Neural progenitor cell (in vitro differentiated cells): ENCODE data around the gene CLCN4. TPM values are rescaled to one million over a fixed set of nuclear protein-coding genes. Genes with fewer than 3 reads are reported as not detected.

Experiments used
- DNase-seq: peaks from one replicate; pipeline ENCODE4 v3.0.0-alpha.2; 2016; ENCODE audit warnings: low spot score
- H2AFZ ChIP-seq: fragments of 200-600 bp; sonication (generic); replicated peaks from 2 replicates; pipeline ENCODE4 v1.6.1; 2016; ENCODE audit warnings: antibody characterized with exemption
- H3F3A ChIP-seq: fragments of 200-600 bp; sonication (generic); 2 replicates; pipeline ENCODE4 v1.6.1; 2016; ENCODE audit warnings: antibody characterized with exemption, low read depth
- H3K27ac ChIP-seq: fragments of 200-600 bp; sonication (generic); 2 replicates; pipeline ENCODE4 v1.5.1; 2016; ENCODE audit warnings: mild to moderate bottlenecking
- H3K27me3 ChIP-seq: fragments of 200-600 bp; sonication (generic); 2 replicates; pipeline ENCODE4 v1.6.1; 2016; ENCODE audit warnings: mild to moderate bottlenecking, moderate library complexity
- H3K36me3 ChIP-seq: fragments of 200-600 bp; sonication (generic); 2 replicates; pipeline ENCODE4 v1.5.1; 2016
- H3K4me1 ChIP-seq: fragments of 200-600 bp; sonication (generic); 2 replicates; pipeline ENCODE4 v1.6.1; 2016; ENCODE audit warnings: mixed run types
- H3K4me2 ChIP-seq: fragments of 200-600 bp; sonication (generic); 2 replicates; pipeline ENCODE4 v1.6.1; 2016
- H3K4me3 ChIP-seq: fragments of 200-600 bp; sonication (generic); 2 replicates; pipeline ENCODE4 v1.5.1; 2016
- H3K79me2 ChIP-seq: fragments of 200-600 bp; sonication (generic); 2 replicates; pipeline ENCODE4 v1.6.1; 2016; ENCODE audit warnings: low read depth
- H3K9ac ChIP-seq: fragments of 200-600 bp; sonication (generic); 2 replicates; pipeline ENCODE4 v1.6.1; 2016
- H3K9me3 ChIP-seq: fragments of 200-600 bp; sonication (generic); 2 replicates; pipeline ENCODE4 v1.5.1; 2016; ENCODE audit warnings: low read depth
- H4K20me1 ChIP-seq: fragments of 200-600 bp; sonication (generic); 2 replicates; pipeline ENCODE4 v1.6.1; 2016; ENCODE audit warnings: low read depth
- H3K27ac Mint-ChIP-seq: 3 replicates; pipeline ENCODE4 v1.8.0; 2021; ENCODE audit warnings: mixed read lengths
- H3K27me3 Mint-ChIP-seq: 2 replicates; pipeline ENCODE4 v1.8.0; 2022; ENCODE audit warnings: low read depth, mild to moderate bottlenecking, inconsistent platforms, moderate library complexity, mixed read lengths; ENCODE audit not compliant: insufficient read depth
- H3K36me3 Mint-ChIP-seq: 3 replicates; pipeline ENCODE4 v1.8.0; 2021; ENCODE audit warnings: mixed read lengths
- H3K4me1 Mint-ChIP-seq: 3 replicates; pipeline ENCODE4 v1.8.0; 2021; ENCODE audit warnings: mixed read lengths
- H3K4me3 Mint-ChIP-seq: 3 replicates; pipeline ENCODE4 v1.8.0; 2021; ENCODE audit warnings: mild to moderate bottlenecking, moderate library complexity, mixed read lengths
- H3K9me3 Mint-ChIP-seq: 3 replicates; pipeline ENCODE4 v1.8.0; 2020; ENCODE audit warnings: mixed read lengths
- CTCF ChIP-seq: fragments of 200-600 bp; sonication (generic); IDR thresholded peaks from 2 replicates; pipeline ENCODE4 v1.5.1; 2017; ENCODE audit warnings: antibody characterized with exemption, mild to moderate bottlenecking
- EZH2 ChIP-seq: fragments of 200-600 bp; sonication (generic); IDR thresholded peaks from 2 replicates; pipeline ENCODE4 v1.6.1; 2017; ENCODE audit warnings: antibody characterized with exemption, mild to moderate bottlenecking, moderate library complexity
- EZH2phosphoT487 ChIP-seq: fragments of 200-600 bp; sonication (generic); IDR thresholded peaks from 2 replicates; pipeline ENCODE4 v1.6.1; 2017; ENCODE audit warnings: antibody characterized with exemption
- total RNA-seq: library from RNA; depleted of rRNA; stranded (reverse); fragments of >200 nt; gene quantifications from 2 replicates; pipeline ENCODE4 v1.2.3, GENCODE V29; 2015; ENCODE audit warnings: low replicate concordance

CLCN4 gene
- total RNA-seq, 1 donor from 2014 or later = 6.6 TPM

- Histone ChIP-seq H4K20me1 (no peaks in the 10 kb centered on the region), H3K79me2 (no peaks in the 10 kb centered on the region), H3K27ac (no peak overlapping the region), H3K4me1 (no peaks in the 10 kb centered on the region), H3K36me3 (no peaks in the 10 kb centered on the region), H3F3A (no peaks in the 10 kb centered on the region), H2AFZ (no peak overlapping the region), H3K4me2 (no peak overlapping the region), H3K9me3 (no peaks in the 10 kb centered on the region), H3K4me3 (no peak overlapping the region), H3K9ac (no peak overlapping the region), H3K27me3 (no peaks in the 10 kb centered on the region)
- no peak overlapping the region for H3K4me3 Mint-ChIP-seq
- no peaks in the 10 kb centered on the region for H3K36me3 Mint-ChIP-seq
- H3K27ac Mint-ChIP-seq = no peak overlapping the region
- no peaks in the 10 kb centered on the region for H3K4me1 Mint-ChIP-seq
- no peaks in the 10 kb centered on the region for H3K27me3 Mint-ChIP-seq
- no peak for DNase-seq
- H3K9me3 Mint-ChIP-seq = peaks cover 4% of the 10 kb centered on the region
- no peak for TF ChIP-seq EZH2
- TF ChIP-seq EZH2phosphoT487 = no peak
- TF ChIP-seq CTCF = no peak
These were observed 125.7 kb downstream of the CLCN4 start for GRCh38 chrX:10282490-10282889.

GRCh38 chrX:10286195-10286594, 129.4 kb downstream of the CLCN4 start:
- H3K36me3 Mint-ChIP-seq = no peaks in the 10 kb centered on the region
- peaks cover 3% of the 10 kb centered on the region for H3K27me3 Mint-ChIP-seq
- peaks cover 7% of the 10 kb centered on the region for H3K9me3 Mint-ChIP-seq
- no peaks in the 10 kb centered on the region for H4K20me1 ChIP-seq
- no peak overlapping the region for H2AFZ ChIP-seq
- H3K9me3 ChIP-seq = no peaks in the 10 kb centered on the region
- H3K4me3 Mint-ChIP-seq = no peak overlapping the region
- H3K27ac ChIP-seq = no peak overlapping the region
- no peaks in the 10 kb centered on the region for H3F3A ChIP-seq
- no peaks in the 10 kb centered on the region for H3K27me3 ChIP-seq
- no peak overlapping the region for H3K27ac Mint-ChIP-seq
- H3K4me1 Mint-ChIP-seq = no peaks in the 10 kb centered on the region
- no peaks in the 10 kb centered on the region for H3K79me2 ChIP-seq
- DNase-seq = no peak
- H3K4me3 ChIP-seq = no peak overlapping the region
- no peaks in the 10 kb centered on the region for H3K36me3 ChIP-seq
- no peaks in the 10 kb centered on the region for H3K4me1 ChIP-seq
- TF ChIP-seq EZH2phosphoT487 (no peak), EZH2 (no peak), CTCF (no peak)
- H3K4me2 ChIP-seq = no peak overlapping the region
- no peak overlapping the region for H3K9ac ChIP-seq

Other genes starting within 250 kb of the CLCN4 start
- 0.37 TPM in 1 of 2 replicates, not detected in the other for gene CLDN34, start 189.6 kb upstream of the CLCN4 start, total RNA-seq